HepG2 (cell line): ENCODE data around the gene ENDOD1.

Experiments
- DMTF1 ChIP-seq: sonication (generic); formaldehyde crosslinking; IDR thresholded peaks from 2 replicates; pipeline ENCODE4 v1.4.0; 2020; ENCODE audit warnings: mild to moderate bottlenecking, missing genetic modification reagents
- EZH2 ChIP-seq: conservative IDR thresholded peaks from 2 replicates; pipeline ENCODE4 v1.6.1; 2012; ENCODE audit warnings: mild to moderate bottlenecking, low read depth, low read length, moderate library complexity
- FOXP1 ChIP-seq, 2 experiments: fragments of 450-650 bp in 1 of 2; IDR thresholded peaks; 2 replicates each; pipeline ENCODE4 v1.6.1; 2017 to 2018; ENCODE audit warnings: antibody characterized with exemption in 1 of 2
- KDM1A ChIP-seq: IDR thresholded peaks from 2 replicates; pipeline ENCODE4 v1.6.1; 2016; ENCODE audit warnings: missing compliant biosample characterization
- SIN3A ChIP-seq: IDR thresholded peaks from 2 replicates; pipeline ENCODE4 v1.6.1; 2011; ENCODE audit warnings: low read depth, mild to moderate bottlenecking, control low read depth, low read length, borderline replicate concordance
- SUZ12 ChIP-seq: fragments of 150-350 bp; IDR thresholded peaks from 2 replicates; pipeline ENCODE4 v1.6.1; 2014; ENCODE audit warnings: low read depth, low read length
- ZBTB44 ChIP-seq: sonication (generic); formaldehyde crosslinking; IDR thresholded peaks from 2 replicates; pipeline ENCODE4 v1.4.0; 2020; ENCODE audit warnings: missing genetic modification reagents
- ZFX ChIP-seq: sonication (generic); formaldehyde crosslinking; IDR thresholded peaks from 2 replicates; pipeline ENCODE4 v1.4.0; 2020; ENCODE audit warnings: mild to moderate bottlenecking, low read depth, missing genetic modification reagents, moderate library complexity
- ZNF232 ChIP-seq: sonication (generic); formaldehyde crosslinking; IDR thresholded peaks from 2 replicates; pipeline ENCODE4 v1.4.0; 2020; ENCODE audit warnings: missing genetic modification reagents, borderline replicate concordance
- ZNF879 ChIP-seq: sonication (generic); formaldehyde crosslinking; IDR thresholded peaks from 2 replicates; pipeline ENCODE4 v1.8.1; 2023; ENCODE audit warnings: missing genetic modification reagents

GRCh38 chr11:95132956-95133355 lies 43.3 kb downstream of the ENDOD1 start:
- TF ChIP-seq DMTF1 (CRISPR knock-in tag) (no peak), KDM1A (CRISPR knock-in tag) (no peak), ZNF879 (CRISPR knock-in tag) (no peak), ZFX (CRISPR knock-in tag) (no peak), ZNF232 (CRISPR knock-in tag) (no peak), EZH2 (no peak), FOXP1 (IDR thresholded peaks at IDR 0.05) (no peak), FOXP1 (CRISPR knock-in tag; IDR thresholded peaks at IDR 0.05) (no peak), SUZ12 (no peak), SIN3A (no peak), ZBTB44 (CRISPR knock-in tag) (no peak)
